Activated CD4-positive, alpha-beta T cell treated with anti-CD3 and anti-CD28 coated beads, Interleukin-2, amount 50 U/mL, for 24 hours (primary cell): ENCODE measurements around the gene KBTBD8.

Experiments
- DNase-seq, 2 donors: peaks; one replicate each; pipeline ENCODE4 v3.0.0-alpha.2; 2020; ENCODE audit warnings: low read depth in 1 of 2, low spot score in 1 of 2

Gene KBTBD8

GRCh38 chr3:67033079-67033478 lies 35.0 kb downstream of the KBTBD8 start:
- DNase-seq: no peak

GRCh38 chr3:67034371-67034770 lies 36.3 kb downstream of the KBTBD8 start:
- no peak for DNase-seq

- DNase-seq: no peak
Observed at GRCh38 chr3:67037615-67038014, 39.5 kb downstream of the KBTBD8 start.

GRCh38 chr3:67044295-67044694 lies 46.2 kb downstream of the KBTBD8 start:
- DNase-seq: no peak

GRCh38 chr3:67044955-67045354 lies 46.8 kb downstream of the KBTBD8 start:
- DNase-seq: no peak

- no peak for DNase-seq
Observed at GRCh38 chr3:67045711-67046465, 47.8 kb downstream of the KBTBD8 start.

GRCh38 chr3:67047051-67047450 lies 48.9 kb downstream of the KBTBD8 start:
- no peak for DNase-seq

- no peak for DNase-seq
Observed at GRCh38 chr3:67048067-67048714, 50.1 kb downstream of the KBTBD8 start.

GRCh38 chr3:67048715-67049074 lies 50.6 kb downstream of the KBTBD8 start:
- DNase-seq: no peak

- DNase-seq: no peak
Observed at GRCh38 chr3:67059443-67059842, 61.3 kb downstream of the KBTBD8 start.
